ENCODE results near the gene VSIG10L2.
A peak's percentile ranks its signal among the peaks of the same experiment; 100 is the strongest.
"Not testable (repeated sequence)": the region's sequence is repeated elsewhere in the genome, so short reads cannot be mapped to it uniquely, and the experiment has no call there.

Gene VSIG10L2

DNA sequence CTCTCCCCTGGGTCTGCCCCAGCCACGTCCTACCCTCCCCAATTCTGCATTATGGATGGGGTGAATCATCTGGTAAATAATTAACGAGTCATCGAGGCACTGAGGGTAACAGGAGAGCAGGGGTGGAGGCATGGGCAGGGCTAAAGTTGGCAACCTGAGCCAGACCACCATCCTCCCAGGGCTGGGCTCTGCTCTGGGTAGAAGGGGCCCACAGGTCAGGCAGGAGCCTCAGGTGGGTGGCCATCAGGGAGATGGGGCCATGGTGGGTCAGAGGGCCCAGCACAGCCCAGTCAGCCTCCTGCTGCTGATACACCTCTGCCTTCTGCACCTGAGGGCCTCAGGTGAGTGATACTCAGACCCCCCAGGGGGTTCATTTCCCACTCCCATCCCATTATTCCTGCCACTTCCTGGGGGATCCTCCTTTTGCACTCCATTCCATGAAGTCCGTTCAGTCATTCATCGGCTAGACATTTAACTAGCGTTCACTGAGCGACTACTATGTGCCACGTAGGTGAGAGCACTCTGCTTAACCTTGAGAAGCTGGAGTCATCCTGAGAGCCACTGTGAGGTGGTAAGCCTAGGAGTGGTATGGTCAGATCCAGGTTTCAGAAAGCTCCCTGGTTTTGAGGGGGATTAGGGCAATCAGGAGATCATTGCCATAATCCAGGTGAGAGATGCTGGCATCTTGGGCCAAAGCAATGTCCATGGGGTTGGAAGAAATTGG lies at the start of gene VSIG10L2:
VSIG10L2 (plus strand) TSS at position 248 of the 724 bp plus-strand sequence; CDS start at position 260, 12 bp downstream.
- no peak for DNase-seq (ENCODE audit: low read depth in 2 of 3, low spot score in 2 of 3)

DNA sequence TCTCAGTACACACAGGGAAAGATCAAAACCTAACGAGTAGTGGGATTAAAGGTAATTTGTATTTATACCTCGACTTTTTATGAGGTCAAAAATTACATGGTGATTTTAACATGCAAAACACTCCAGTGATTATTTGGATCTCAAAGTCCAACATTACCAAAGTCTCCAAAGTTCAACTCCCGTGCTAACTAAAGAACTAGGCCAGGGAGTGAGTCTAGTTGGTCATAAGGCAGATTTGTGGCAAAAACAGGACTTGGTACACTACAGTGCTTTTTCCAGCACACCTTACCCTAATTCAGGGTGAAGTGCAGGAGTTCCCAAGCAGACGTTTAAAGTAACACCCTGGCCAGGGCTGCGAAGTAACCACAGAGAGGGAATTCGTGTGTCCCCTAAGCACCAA lies 44.0 kb upstream of the VSIG10L2 start:
- no peak for DNase-seq (ENCODE audit: low read depth in 2 of 3, low spot score in 2 of 3)

DNA sequence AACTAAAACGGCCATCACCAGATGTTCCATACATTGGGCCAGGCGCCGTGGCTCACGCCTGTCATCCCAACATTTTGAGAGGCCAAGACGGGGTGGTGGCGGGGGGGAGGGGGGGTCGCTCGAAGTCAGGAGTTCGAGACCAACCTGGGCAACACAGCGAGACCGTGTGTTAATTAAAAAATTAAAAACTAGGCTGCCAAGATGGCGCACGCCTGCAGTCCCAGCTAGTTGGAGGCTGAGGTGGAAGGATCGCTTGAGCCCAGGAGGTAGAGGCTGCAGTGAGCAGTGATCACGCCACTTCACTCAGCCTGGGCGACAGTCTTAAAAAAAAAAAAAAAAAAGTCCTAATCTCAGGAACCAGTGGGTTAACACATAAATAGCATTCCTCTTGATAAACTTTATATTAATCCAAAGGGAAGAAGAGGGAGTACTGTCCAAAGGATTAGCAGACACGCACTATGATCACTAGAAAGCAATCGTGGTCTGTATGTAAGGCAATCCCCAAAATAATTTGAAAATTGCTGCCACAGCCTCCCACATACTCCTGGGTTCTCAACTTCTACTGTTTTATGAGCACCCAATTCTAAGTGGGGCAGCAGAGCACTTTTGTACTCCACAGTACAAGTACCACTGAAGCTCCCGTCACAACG lies 43.4 kb upstream of the VSIG10L2 start:
- no peak for DNase-seq (ENCODE audit: low read depth in 2 of 3, low spot score in 2 of 3)

DNA sequence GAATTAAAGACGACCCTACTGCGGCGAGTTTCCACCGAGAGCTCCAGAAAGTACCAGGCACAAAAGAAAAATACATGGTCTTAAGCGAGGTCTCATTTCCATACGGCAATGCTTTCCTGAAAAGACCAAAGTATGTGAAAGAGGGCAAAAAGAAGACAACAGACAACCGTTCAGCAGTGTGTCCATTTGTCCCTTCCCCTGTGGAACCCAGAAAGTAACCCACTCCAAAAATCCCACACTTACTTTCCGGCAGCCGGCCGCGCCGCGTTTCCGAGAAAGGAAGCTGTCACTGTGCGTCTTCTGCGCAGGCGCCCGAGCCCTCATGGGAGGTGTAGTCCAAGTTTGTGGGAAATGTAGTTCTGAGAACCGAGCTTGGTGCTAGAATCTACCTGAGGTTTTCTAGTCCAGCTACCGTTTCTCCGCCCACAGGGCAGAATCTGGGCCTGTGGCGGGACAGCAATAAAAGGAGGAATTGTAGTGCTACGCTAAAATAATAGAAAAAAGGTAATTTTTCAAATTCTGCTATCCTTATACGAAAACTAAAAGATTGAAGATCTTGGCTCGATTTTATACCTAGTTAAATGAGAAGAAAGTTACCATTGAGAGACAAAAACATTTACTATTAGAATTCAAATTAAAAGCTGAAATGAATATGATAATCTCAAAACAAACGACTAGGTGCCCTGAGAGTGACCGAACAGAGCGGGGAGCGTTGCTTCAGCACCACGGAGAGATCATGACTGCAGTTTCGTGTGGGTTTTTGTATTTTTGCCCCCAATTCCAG lies 42.7 kb upstream of the VSIG10L2 start, which contains the start of gene PUS3:
PUS3 (minus strand) TSS at position 280 of the 784 bp plus-strand sequence. CDS start 6,922 bp downstream, outside the sequence.
- DNase-seq (ENCODE audit: low read depth in 2 of 3, low spot score in 2 of 3) = peak; percentile 58 to 73 (median 72)

DNA sequence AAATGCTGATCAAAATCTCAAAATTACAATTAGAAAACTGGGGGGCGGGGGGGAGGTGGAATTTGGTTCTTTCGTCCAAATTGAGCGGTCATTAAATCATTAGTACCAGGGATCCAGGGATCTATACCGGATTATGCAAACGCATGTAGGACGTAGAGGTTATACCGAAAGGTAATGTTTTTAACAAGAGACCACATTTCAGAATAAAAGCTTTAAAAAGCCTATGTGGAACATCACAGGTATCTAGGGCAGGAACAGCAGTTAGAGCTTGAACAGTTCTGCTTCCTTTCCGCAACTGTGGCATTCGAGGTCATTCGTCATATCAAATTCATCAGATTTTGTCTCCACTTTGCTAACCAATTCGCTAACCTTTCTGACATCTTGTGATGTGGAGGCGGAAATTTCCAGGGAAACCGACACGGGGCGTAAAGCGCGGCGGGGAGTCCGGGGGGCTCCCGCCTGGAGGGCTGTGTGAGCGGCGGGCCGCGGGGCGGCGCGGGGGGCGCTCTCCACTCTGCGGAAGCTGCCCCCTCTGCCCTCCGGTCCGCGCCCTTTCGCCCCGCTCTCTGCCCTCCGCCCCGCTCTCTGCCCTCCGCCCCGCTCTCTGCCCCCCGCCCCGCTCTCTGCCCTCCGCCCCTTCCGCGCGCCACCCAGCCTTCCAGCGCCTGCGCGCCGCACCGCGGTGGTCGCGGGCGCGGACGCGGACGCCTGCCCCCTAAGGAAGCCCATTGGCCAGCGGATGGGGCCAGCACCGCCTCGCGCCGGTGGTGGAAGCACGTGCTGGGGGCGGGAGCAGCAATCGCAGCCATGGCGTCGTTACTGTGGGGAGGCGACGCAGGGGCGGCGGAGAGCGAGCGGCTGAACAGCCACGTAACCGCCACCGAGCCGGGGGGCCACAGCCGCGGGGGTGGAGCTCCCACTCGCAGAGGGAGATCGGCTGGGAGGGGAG lies 41.9 kb upstream of the VSIG10L2 start, which contains the start of gene DDX25:
DDX25 (plus strand) TSS at position 798 of the 949 bp plus-strand sequence; CDS start at position 808, 10 bp downstream.
- DNase-seq (ENCODE audit: low read depth in 2 of 3, low spot score in 2 of 3) = no peak

DNA sequence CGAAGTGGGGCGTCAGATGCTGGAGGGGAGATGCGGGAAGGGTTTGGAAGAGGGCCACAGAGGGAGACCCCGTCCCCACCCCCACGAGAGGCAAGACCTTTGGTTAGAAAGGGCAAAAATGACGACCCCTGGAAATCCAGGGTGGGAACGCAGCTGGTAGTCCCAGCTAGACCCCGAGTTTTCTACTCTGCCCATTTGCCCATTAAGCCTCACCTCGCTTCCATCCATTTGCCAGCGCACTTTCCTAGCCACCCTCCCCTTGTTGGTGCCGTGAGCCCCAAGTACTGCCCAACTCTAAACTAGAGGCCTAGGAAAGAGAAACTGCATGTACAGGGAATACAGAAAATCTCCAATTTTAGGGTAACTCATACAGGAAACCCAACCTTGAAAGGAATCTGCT lies 41.2 kb upstream of the VSIG10L2 start:
- no peak for DNase-seq (ENCODE audit: low read depth in 2 of 3, low spot score in 2 of 3)

DNA sequence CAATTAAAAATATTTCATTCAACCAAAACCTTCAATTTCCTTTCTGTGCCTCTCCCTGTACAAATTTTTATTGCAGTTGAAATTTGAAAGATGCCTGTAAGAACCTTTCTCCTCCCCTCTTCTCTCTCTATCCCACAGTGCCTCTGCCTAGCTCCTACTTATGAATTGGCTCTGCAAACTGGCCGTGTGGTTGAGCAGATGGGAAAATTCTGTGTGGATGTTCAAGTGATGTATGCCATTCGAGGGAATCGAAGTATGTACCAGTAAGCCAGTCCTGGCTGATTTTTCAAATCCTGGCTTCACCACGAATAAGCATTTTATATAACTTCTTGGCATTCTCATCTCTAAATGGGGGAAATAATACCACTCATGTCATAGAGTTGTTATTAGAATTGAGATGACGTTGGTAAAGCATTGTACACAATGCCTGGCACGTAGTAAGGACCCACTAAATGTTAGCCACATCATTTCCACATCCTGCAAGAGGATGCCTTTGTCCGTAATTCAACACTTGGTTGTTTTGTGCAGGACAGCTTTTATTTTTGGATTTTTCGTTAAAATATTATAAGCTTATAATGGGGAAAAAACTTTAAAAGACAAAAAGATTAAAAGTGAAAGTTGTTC lies 35.5 kb upstream of the VSIG10L2 start:
- no peak for DNase-seq (ENCODE audit: low read depth in 2 of 3, low spot score in 2 of 3)

DNA sequence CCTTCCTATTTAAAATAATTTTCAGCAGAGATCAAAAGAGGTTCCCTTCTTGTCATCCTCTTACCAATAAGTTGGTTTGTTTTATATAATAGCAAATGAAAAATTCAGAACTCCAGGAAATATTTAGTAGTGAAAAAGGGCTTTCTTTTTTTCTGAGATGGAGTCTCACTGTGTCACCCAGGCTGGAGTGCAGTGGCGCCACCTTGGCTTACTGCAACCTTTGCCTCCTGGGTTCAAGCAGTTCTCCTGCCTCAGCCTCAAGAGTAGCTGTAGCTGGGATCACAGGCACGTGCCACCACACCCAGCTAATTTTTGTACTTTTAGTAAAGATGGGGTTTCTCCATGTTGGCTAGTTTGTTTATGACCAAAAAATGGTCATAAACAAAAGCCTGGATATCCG lies 31.2 kb upstream of the VSIG10L2 start:
- not testable (repeated sequence) for DNase-seq (ENCODE audit: low read depth in 2 of 3, low spot score in 2 of 3)

DNA sequence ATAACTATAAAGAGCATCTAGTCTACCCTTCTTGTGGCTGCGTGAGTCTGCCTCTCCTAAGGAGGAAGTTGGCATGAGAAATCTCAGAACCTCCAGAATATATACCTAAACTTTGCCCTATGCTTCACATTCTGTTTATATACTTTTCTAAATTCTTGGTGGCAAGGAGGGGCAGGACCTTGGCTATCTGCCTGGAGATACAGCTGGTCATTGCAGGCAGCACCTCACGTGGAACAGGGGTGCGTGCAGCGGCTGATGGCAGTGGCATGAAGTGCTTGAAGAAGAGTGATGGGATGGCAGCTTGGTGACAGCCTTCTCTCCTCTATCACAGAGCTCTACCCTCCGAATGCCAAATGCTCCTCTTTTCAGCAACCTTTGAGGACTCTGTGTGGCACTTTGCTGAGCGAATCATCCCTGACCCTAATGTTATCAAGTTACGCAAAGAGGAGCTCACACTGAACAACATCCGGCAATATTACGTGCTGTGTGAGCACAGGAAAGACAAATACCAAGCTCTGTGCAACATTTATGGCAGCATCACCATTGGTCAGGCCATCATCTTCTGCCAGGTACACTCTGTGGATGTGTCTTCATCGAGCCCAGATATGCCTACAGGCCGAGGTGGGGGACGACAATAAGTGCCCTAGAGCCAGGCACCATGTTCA lies 29.0 kb upstream of the VSIG10L2 start:
- DNase-seq (ENCODE audit: low read depth in 2 of 3, low spot score in 2 of 3) = no peak

DNA sequence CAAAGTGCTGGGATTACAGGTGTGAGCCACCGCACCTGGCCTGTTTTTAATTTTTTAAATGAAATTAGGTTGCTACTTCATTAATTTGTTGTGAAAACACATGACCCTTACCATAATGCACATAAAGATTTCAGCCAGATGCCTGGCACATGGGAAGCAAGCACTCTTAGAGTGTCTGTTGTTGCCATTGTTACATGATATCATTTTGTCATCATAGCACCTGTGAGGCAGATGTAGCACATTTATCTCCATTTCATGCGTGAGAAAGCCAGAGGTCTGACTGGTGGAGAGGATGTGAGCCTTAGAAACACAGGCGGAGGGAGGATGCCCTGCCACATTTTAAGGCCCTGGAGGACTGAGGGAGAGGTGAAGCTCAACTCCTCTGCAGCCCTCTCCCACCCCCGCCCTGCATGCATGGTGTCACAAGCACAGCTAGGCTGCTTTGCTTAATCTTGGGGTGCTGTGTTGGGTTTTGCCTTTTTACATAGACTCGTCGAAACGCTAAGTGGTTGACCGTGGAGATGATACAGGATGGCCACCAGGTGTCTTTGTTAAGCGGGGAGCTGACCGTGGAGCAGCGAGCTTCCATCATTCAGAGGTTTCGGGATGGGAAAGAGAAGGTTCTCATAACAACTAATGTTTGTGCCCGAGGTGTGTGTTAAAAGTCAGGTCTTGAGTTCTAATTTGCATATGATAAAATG lies 27.6 kb upstream of the VSIG10L2 start:
- no peak for DNase-seq (ENCODE audit: low read depth in 2 of 3, low spot score in 2 of 3)

DNA sequence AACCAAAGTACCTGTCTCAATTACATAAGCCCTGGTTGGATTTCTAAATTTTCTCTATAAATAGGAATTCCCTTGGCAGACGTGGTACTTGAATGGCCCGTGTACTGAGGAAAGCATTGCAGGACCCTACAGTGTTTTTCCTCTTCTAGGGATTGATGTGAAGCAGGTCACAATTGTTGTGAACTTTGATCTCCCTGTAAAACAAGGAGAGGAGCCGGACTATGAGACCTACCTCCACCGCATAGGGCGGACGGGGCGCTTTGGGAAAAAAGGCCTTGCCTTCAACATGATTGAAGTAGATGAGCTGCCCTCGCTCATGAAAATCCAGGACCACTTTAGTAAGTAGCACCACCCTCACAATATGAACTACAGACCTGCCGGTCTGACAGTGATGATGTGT lies 24.8 kb upstream of the VSIG10L2 start:
- no peak for DNase-seq (ENCODE audit: low read depth in 2 of 3, low spot score in 2 of 3)

DNA sequence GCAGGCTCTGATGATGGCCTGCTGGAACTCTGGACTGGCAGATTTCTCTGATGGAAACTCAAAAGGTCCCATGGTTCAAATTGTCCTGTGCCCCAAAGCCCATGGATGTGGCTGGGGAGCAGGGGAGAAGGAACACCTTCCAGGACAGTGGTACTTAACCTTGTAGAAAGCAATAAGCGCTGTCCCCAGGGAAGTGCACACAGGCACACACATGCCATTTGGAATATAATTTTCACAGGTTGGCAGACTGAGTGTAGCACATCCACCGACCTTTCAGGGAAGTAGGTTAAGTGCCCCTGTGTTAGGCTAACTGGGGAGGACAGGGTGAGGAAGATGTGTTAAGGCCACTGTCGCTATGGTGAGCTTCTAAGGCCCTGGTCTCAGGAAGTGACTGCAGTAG lies 23.7 kb upstream of the VSIG10L2 start:
- no peak for DNase-seq (ENCODE audit: low read depth in 2 of 3, low spot score in 2 of 3)

DNA sequence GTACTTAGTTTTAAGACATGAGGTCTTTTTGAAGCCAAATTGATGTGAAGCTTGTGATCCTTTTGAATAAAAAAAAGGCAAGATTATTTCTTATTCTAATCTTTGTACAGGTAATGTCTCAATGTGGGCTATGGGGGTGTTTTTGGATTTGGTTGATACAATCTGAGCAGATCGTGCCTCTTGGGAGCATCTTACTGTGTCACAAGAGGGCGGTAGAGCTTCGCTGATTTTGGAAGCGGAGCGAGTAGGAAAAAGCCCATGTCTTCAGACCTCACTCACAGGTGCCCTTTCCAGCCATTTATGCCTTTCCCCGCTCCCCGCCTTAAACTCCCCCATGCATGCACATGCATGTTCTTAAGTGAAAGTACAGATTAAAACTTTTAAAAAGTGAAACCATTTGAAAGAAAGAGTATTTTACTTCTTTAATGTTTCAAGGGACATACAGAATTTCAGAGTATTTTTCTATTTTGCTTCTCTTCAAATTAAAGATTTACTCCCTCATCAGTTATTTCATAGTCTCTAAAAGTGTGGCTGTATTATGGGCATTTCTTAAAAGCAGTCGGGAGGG lies 22.7 kb upstream of the VSIG10L2 start:
- DNase-seq (ENCODE audit: low read depth in 2 of 3, low spot score in 2 of 3) = peak in 1 of 3 experiments; percentile 31

DNA sequence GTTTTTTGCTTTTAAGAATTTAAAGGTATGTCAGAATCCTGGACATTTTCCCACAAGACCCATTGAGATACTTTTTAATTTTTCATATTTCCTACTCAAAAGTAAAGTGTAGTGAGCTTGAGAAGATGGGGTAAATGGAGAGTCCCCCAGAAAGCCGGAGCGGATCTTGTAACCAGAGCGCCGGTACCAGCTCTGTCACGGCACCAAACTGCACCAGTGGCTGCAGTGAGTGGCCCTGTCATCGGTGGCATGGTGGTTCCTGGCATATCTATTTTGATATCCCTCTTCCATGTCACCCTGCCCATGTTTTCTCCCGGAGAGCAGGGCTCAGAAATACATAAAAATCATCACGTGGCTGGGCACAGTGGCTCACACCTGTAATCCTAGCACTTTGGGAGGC lies 22.2 kb upstream of the VSIG10L2 start:
- no peak for DNase-seq (ENCODE audit: low read depth in 2 of 3, low spot score in 2 of 3)

DNA sequence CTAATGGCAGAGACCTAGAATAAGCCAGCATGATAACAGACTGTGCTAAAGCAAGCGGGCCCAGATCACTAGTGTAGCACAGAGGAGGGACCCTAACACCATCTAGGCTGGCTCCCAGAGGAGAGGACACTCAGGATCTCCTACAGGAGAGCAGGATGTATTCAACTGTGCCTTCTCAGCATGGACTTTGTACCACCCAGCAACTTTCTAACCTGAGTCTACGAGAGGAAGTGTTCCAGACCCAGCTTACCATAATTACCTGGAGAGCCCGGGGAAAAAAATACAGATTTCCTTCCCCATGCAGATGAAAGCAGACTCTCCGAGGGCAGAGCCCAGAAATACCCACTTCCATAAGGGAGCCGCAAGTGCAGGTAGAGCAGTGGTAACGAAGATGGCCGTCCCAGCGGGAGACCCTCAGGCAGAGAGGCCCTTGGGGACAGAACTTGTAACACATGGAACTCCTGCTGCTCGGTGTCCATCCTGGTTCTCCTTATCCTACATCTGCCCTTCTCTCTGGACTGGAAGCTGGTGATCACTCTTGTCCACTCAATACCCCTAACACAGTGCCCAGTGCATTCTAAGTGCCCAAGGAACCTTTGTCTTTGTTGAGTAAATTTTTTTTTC lies 21.3 kb upstream of the VSIG10L2 start:
- DNase-seq (ENCODE audit: low read depth in 2 of 3, low spot score in 2 of 3) = no peak

DNA sequence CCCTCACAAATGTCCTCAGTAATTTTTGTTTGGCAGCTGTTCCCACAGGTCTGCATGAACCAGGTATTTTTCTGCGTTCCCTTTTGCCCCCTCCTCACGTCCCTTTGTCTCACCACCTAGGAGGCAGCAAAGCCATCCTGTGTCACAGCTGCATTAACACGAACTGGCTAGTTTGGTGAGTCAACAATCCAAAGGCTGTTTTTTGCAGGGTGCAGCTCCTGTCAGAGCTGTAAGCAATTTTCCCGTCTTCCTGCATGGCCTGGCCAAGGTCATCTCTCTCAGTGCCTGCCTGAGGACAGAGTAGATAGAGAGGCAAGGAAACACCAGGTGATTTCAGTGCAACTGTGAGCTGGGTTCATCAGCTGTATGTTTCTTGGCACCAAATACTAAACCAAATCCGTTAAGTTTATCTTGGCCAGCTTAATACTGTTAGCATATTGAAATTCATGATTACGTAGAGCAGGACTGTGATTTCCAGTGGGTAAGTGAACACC lies 20.6 kb upstream of the VSIG10L2 start:
- DNase-seq (ENCODE audit: low read depth in 2 of 3, low spot score in 2 of 3) = no peak

DNA sequence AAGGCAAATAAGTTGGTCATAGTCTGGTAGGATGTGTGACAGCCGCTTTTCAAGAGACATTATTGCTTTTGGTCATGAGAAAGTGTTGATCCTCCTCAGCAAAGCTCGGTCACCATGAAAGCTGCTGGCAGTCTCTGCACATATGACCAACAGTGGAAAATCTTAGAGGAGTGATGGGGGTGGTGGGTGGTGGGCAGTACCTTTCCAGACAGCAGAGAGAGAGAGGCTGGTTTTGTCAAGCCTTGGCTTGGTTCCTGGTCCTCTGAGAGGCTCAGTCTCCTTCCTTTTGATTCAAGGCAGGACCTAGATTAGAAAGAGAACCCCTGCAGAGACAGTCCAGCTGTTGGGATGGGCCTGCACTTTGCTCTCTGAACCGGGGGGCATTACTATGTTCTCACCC lies 20.0 kb upstream of the VSIG10L2 start:
- DNase-seq (ENCODE audit: low read depth in 2 of 3, low spot score in 2 of 3) = no peak

DNA sequence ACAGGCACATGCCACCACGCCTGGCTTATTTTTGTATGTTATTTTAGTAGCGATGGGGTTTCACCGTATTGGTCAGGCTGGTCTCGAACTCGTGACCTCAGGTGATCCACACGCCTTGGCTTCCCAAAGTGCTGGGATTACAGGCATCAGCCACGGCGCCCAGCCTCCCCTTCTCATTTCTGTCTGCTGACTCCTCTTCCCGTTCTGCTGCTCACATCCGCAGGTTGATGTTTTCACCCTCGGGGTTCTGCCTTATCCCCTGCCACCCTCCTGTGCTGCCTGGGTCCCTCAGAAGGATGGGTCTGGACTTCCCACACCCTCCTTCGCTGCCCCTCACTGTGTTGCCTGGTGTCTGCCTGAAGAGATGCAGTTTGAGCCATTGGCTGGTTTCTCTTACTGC lies 19.2 kb upstream of the VSIG10L2 start:
- no peak for DNase-seq (ENCODE audit: low read depth in 2 of 3, low spot score in 2 of 3)
